ENCODE data around the gene KRTAP5-6.
A peak's percentile ranks its signal among the peaks of the same experiment; 100 is the strongest.
"Not testable (repeated sequence)": the region's sequence is repeated elsewhere in the genome, so short reads cannot be mapped to it uniquely, and the experiment has no call there.

Gene KRTAP5-6

GRCh38 chr11:1688336-1688947 is 8.6 kb upstream of the KRTAP5-6 start:
- H3K4me3 ChIP-seq (ENCODE audit: extremely low read depth, insufficient read depth, low read length, poor library complexity, severe bottlenecking); H3K27ac ChIP-seq (ENCODE audit: low read depth, low read length, severe bottlenecking); H3K36me3 ChIP-seq (ENCODE audit: control insufficient read depth, insufficient read depth, low read length); H3K9me3 ChIP-seq (ENCODE audit: control insufficient read depth, low read length): not testable (repeated sequence)
- 92 to 93% methylated on average over 6 to 11 of the region's 19 CpGs for WGBS, 2 experiments (ENCODE audit: insufficient coverage in 2 of 2)
- H3K4me1 ChIP-seq (ENCODE audit: control insufficient read depth, insufficient read depth, low read length, poor library complexity, severe bottlenecking): peaks cover 21% of the 10 kb centered on the region

DNA sequence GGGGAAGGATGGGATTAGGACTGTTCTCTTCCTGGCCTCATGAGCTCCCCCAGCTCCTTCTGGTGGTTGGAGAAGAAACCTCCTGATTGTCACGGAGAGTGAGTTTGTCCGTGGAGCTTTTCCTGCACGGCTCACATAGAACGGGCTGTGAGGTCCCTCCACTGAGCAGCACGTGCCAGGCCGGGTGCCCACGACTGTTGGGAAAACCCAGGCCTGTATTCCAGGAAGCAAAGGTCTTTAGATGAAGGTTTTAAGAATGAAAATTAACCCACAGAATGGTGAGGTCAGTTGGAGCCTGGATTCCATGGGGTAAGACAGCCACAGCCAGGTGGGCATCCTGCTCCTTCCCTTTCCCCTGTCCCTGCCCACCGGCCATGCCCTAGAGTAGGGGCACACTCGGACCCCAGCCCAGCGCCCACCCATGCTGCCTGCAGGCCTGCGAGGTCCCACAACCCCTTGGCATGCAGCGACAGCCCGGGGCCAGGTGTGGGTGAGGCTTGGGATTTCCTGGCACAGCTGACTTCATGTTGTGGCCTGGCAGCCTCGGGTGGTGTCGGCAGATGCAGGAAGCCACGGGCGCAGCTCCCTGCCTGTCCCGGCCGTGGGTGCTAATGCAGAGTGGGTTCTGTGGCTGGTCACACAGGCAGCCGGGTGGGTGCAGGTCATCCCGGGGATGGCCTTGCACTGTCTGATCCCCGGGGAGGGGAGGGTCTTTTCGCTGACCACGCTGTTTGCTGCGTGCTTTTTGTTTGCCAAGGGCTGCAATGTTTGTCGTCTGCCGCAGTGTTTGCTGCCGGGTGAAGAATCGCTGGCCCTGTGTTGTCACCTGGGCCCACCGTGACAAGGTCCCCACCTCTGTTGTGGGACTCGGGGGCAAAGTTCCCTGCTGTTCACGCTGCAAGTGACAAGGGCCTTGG is 7.5 kb upstream of the KRTAP5-6 start:
- H3K4me1 ChIP-seq (ENCODE audit: control insufficient read depth, insufficient read depth, low read length, poor library complexity, severe bottlenecking): peaks cover 26% of the 10 kb centered on the region
- H3K9me3 ChIP-seq (ENCODE audit: control insufficient read depth, low read length); H3K27ac ChIP-seq (ENCODE audit: low read depth, low read length, severe bottlenecking); H3K4me3 ChIP-seq (ENCODE audit: extremely low read depth, insufficient read depth, low read length, poor library complexity, severe bottlenecking); H3K36me3 ChIP-seq (ENCODE audit: control insufficient read depth, insufficient read depth, low read length): not testable (repeated sequence)
- WGBS, 2 experiments (ENCODE audit: insufficient coverage in 2 of 2): 74 to 79% methylated on average over 16 to 18 of the region's 32 CpGs

DNA sequence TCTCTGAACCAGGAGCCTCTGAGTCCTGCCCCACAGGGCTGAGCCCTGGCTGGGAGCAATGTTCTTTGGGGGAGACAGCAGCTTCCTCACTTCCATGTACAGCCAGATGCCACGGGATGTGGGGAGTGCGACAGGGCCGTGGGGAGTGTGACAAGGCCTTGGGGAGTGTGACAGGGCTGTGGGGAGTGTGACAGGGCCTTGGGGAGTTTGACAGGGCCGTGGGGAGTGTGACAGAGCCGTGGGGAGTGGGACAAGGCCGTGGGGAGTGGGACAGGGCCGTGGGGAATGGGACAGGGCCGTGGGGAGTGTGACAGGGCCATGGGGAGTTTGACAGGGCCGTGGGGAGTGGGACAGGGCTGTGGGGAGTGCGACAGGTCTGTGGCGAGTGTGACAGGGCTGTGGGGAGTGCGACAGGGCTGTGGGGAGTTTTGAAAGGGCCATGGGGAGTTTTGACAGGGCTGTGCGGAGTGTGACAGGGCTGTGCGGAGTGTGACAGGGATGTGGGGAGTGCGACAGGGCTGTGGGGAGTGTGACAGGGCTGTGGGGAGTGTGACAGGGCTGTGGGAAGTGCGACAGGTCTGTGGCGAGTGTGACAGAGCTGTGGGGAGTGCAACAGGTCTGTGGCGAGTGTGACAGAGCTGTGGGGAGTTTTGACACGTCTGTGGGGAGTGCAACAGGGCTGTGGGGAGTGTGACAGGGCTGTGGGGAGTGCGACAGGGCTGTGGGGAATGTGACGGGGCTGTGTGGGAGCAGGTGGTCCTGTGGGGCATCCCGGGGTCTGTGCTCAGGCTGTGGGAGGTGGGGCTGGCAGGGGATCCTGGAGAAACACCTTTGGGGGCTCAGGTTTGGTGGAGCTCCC is 6.6 kb upstream of the KRTAP5-6 start:
- Histone ChIP-seq H3K27ac (ENCODE audit: low read depth, low read length, severe bottlenecking) (no peak overlapping the region), H3K4me1 (ENCODE audit: control insufficient read depth, insufficient read depth, low read length, poor library complexity, severe bottlenecking) (peaks cover 26% of the 10 kb centered on the region), H3K36me3 (ENCODE audit: control insufficient read depth, insufficient read depth, low read length) (no peaks in the 10 kb centered on the region), H3K4me3 (ENCODE audit: extremely low read depth, insufficient read depth, low read length, poor library complexity, severe bottlenecking) (no peak overlapping the region), H3K9me3 (ENCODE audit: control insufficient read depth, low read length) (no peaks in the 10 kb centered on the region)
- WGBS, 2 experiments (ENCODE audit: insufficient coverage in 2 of 2): 69 to 73% methylated on average over 17 to 22 of the region's 22 CpGs

DNA sequence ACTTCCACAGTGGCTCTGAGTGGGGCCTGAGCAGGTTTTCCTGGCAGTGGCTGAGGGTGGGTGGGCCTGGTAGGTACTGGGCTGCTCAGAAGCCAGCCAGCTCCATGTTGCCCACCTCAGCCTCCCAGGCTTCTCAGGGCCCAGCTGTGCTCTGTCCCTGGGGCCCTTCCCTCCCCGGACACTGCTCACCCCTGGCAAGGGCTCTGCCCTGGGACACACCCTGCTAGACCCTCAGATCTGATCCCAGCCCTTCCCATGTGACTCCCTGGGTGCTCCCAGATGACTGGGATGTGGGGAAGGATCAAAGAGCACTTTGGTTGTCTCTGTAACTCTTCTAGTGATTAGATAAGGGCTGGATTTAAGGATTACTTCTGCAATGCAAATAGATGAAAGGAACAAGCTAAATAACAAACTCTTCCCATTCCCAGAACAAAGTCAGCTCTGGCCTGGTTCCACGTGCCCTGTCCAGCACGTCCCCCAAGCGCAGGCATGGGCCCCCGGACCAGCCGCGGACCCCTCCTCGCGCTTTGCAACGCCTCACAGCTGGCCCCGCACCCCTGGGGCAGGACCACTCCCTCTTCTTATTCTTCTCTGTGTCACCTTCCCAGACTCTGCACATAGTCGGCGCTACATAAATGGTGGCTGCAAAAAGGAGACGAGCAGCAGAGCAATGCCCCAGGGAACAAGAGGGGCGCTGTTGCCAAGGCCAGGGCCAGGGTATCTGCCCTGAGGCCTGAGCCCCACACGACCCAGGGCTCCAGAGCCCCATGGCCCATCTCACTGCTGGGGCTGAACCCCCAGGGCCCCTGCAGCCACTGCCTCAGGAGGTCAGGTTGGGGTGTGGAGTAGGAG is 5.7 kb upstream of the KRTAP5-6 start:
- Histone ChIP-seq H3K9me3 (ENCODE audit: control insufficient read depth, low read length) (no peaks in the 10 kb centered on the region), H3K4me1 (ENCODE audit: control insufficient read depth, insufficient read depth, low read length, poor library complexity, severe bottlenecking) (peaks cover 26% of the 10 kb centered on the region), H3K4me3 (ENCODE audit: extremely low read depth, insufficient read depth, low read length, poor library complexity, severe bottlenecking) (no peak overlapping the region), H3K27ac (ENCODE audit: low read depth, low read length, severe bottlenecking) (peak overlapping the region; percentile 55), H3K36me3 (ENCODE audit: control insufficient read depth, insufficient read depth, low read length) (no peaks in the 10 kb centered on the region)
- WGBS, 2 experiments (ENCODE audit: insufficient coverage in 2 of 2): 87 to 89% methylated on average over 13 to 16 of the region's 16 CpGs

GRCh38 chr11:1691878-1692707 is 4.9 kb upstream of the KRTAP5-6 start:
- peak overlapping the region; percentile 55 for H3K27ac ChIP-seq (ENCODE audit: low read depth, low read length, severe bottlenecking)
- no peaks in the 10 kb centered on the region for H3K36me3 ChIP-seq (ENCODE audit: control insufficient read depth, insufficient read depth, low read length)
- peaks cover 26% of the 10 kb centered on the region for H3K4me1 ChIP-seq (ENCODE audit: control insufficient read depth, insufficient read depth, low read length, poor library complexity, severe bottlenecking)
- 90 to 91% methylated on average over 14 to 15 of the region's 16 CpGs for WGBS, 2 experiments (ENCODE audit: insufficient coverage in 2 of 2)
- H3K9me3 ChIP-seq (ENCODE audit: control insufficient read depth, low read length): no peaks in the 10 kb centered on the region
- no peak overlapping the region for H3K4me3 ChIP-seq (ENCODE audit: extremely low read depth, insufficient read depth, low read length, poor library complexity, severe bottlenecking)

- H3K9me3 ChIP-seq (ENCODE audit: control insufficient read depth, low read length): no peaks in the 10 kb centered on the region
- H3K4me1 ChIP-seq (ENCODE audit: control insufficient read depth, insufficient read depth, low read length, poor library complexity, severe bottlenecking): peaks cover 26% of the 10 kb centered on the region
- H3K27ac ChIP-seq (ENCODE audit: low read depth, low read length, severe bottlenecking): no peak overlapping the region
- H3K4me3 ChIP-seq (ENCODE audit: extremely low read depth, insufficient read depth, low read length, poor library complexity, severe bottlenecking): no peak overlapping the region
- no peaks in the 10 kb centered on the region for H3K36me3 ChIP-seq (ENCODE audit: control insufficient read depth, insufficient read depth, low read length)
- WGBS, 2 experiments (ENCODE audit: insufficient coverage in 2 of 2): 60 to 62% methylated on average over 14 to 16 of the region's 20 CpGs
These were observed 4.2 kb upstream of the KRTAP5-6 start for GRCh38 chr11:1692708-1693326.

- peak overlapping the region; percentile 27 for H3K4me3 ChIP-seq (ENCODE audit: extremely low read depth, insufficient read depth, low read length, poor library complexity, severe bottlenecking)
- WGBS, 2 experiments (ENCODE audit: insufficient coverage in 2 of 2): 16 to 25% methylated on average over 25 to 30 of the region's 37 CpGs
- H3K36me3 ChIP-seq (ENCODE audit: control insufficient read depth, insufficient read depth, low read length): no peaks in the 10 kb centered on the region
- no peaks in the 10 kb centered on the region for H3K9me3 ChIP-seq (ENCODE audit: control insufficient read depth, low read length)
- H3K4me1 ChIP-seq (ENCODE audit: control insufficient read depth, insufficient read depth, low read length, poor library complexity, severe bottlenecking): peaks cover 26% of the 10 kb centered on the region
- H3K27ac ChIP-seq (ENCODE audit: low read depth, low read length, severe bottlenecking): peak overlapping the region; percentile 64
These were observed 3.5 kb upstream of the KRTAP5-6 start for GRCh38 chr11:1693327-1694063.

GRCh38 chr11:1694064-1694845 is 2.7 kb upstream of the KRTAP5-6 start:
- Histone ChIP-seq H3K9me3 (ENCODE audit: control insufficient read depth, low read length) (no peaks in the 10 kb centered on the region), H3K36me3 (ENCODE audit: control insufficient read depth, insufficient read depth, low read length) (no peaks in the 10 kb centered on the region), H3K4me3 (ENCODE audit: extremely low read depth, insufficient read depth, low read length, poor library complexity, severe bottlenecking) (peak overlapping the region; percentile 27), H3K4me1 (ENCODE audit: control insufficient read depth, insufficient read depth, low read length, poor library complexity, severe bottlenecking) (peaks cover 26% of the 10 kb centered on the region), H3K27ac (ENCODE audit: low read depth, low read length, severe bottlenecking) (peak overlapping the region; percentile 64)
- WGBS, 2 experiments (ENCODE audit: insufficient coverage in 2 of 2): 50 to 60% methylated on average over 37 to 42 of the region's 45 CpGs
